ENCODE results near the gene EYA4. TPM values are rescaled to one million over a fixed set of nuclear protein-coding genes. Genes with fewer than 3 reads are reported as not detected.

EYA4 gene
- total and polyA plus RNA-seq, 2 donors (not counting 3 experiments of a cell fraction or from before 2014, with no cell fraction given), result not detected

DNA sequence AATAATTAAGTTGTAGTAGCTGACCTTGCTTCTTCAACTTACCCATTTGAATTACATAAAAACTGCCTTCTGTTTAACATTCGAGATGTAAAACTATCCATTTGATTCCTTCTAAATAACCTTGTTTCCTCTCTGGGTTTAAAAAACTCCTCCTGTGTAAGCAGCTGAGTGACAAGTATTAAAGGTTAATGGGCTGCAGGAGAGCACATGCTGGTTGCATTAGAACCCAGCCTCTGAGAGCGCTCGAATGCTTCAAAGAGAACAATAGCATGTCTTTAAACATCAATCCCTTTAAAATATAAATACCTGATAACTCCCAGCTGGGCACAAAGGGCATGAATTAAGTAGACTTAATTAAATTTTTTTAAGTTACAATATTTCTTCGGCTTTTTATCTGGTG lies 215.8 kb downstream of the EYA4 start:
- H3K27ac ChIP-seq (ENCODE audit: insufficient read depth, low read depth, low read length), result no peak overlapping the region
- H4K20me1 ChIP-seq (replicated peaks; ENCODE audit: control insufficient read depth, extremely low read depth, insufficient read depth, low read length), result no peaks in the 10 kb centered on the region
- H3K4me2 ChIP-seq (ENCODE audit: insufficient read depth, low read length), result no peak overlapping the region
- intact Hi-C loops (cut with micrococcal nuclease) (no loop called here), dilution Hi-C loops (cut with MboI; ENCODE audit: extremely low pct_ligation_motif_present, low sequenced_read_pairs) (no loop called here)
- no peak overlapping the region for H2AFZ ChIP-seq (ENCODE audit: low read depth, low read length)
- H3K9ac ChIP-seq (replicated peaks; ENCODE audit: extremely low read depth, insufficient read depth, low read length), result no peak overlapping the region
- TF ChIP-seq EZH2 (IDR thresholded peaks at IDR 0.05; ENCODE audit: borderline replicate concordance, low read depth, low read length, severe bottlenecking), result no peak
- TF ChIP-seq, protein P1, sequence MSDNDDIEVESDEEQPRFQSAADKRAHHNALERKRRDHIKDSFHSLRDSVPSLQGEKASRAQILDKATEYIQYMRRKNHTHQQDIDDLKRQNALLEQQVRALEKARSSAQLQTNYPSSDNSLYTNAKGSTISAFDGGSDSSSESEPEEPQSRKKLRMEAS (IDR thresholded peaks at IDR 0.05; ENCODE audit: insufficient read depth, insufficient read length), result no peak
- TF ChIP-seq, protein P2, sequence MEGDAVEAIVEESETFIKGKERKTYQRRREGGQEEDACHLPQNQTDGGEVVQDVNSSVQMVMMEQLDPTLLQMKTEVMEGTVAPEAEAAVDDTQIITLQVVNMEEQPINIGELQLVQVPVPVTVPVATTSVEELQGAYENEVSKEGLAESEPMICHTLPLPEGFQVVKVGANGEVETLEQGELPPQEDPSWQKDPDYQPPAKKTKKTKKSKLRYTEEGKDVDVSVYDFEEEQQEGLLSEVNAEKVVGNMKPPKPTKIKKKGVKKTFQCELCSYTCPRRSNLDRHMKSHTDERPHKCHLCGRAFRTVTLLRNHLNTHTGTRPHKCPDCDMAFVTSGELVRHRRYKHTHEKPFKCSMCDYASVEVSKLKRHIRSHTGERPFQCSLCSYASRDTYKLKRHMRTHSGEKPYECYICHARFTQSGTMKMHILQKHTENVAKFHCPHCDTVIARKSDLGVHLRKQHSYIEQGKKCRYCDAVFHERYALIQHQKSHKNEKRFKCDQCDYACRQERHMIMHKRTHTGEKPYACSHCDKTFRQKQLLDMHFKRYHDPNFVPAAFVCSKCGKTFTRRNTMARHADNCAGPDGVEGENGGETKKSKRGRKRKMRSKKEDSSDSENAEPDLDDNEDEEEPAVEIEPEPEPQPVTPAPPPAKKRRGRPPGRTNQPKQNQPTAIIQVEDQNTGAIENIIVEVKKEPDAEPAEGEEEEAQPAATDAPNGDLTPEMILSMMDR (IDR thresholded peaks at IDR 0.05; ENCODE audit: extremely low read depth in 1 of 2, insufficient read depth in 1 of 2, low read depth in 1 of 2, low read length in 2 of 2), result no peak
- no peak for TF ChIP-seq GATA2 (IDR thresholded peaks at IDR 0.05; ENCODE audit: insufficient read depth, insufficient read length, low read depth, low read length)
- no peak for TF ChIP-seq POLR2A (IDR thresholded peaks at IDR 0.05; ENCODE audit: low read depth, low read length)
- no peak for TF ChIP-seq JUN (IDR thresholded peaks at IDR 0.05; ENCODE audit: borderline replicate concordance, insufficient read depth, insufficient read length, low read depth)
- no peak for TF ChIP-seq FOS (IDR thresholded peaks at IDR 0.05; ENCODE audit: borderline replicate concordance, insufficient read depth, low read length)
- no peak for TF ChIP-seq MYC (IDR thresholded peaks at IDR 0.05; ENCODE audit: low read depth, low read length)
- no peak for TF ChIP-seq POLR2AphosphoS5 (IDR thresholded peaks at IDR 0.05; ENCODE audit: insufficient read depth, low read depth, low read length)
- H3K36me3 ChIP-seq (ENCODE audit: control insufficient read depth in 2 of 2, extremely low read depth in 1 of 2, insufficient read depth in 2 of 2, low read length in 2 of 2), result no peaks in the 10 kb centered on the region
- ChIA-PET CTCF (interaction anchor here (1.4 kb wide), 1 partner anchor 11 kb away, joined by 4 read pairs; no protein-coding TSS in a partner anchor), POLR2A (no interaction called here)
- H3K9me1 ChIP-seq (replicated peaks; ENCODE audit: control insufficient read depth, extremely low read depth, insufficient read depth, low read length), result no peaks in the 10 kb centered on the region
- no peaks in the 10 kb centered on the region for H3K27me3 ChIP-seq (ENCODE audit: control insufficient read depth in 2 of 2, insufficient read depth in 2 of 2, low read length in 2 of 2)
- H3K79me2 ChIP-seq (ENCODE audit: control insufficient read depth, insufficient read depth, low read length), result no peaks in the 10 kb centered on the region
- H3K9me3 ChIP-seq (replicated peaks; ENCODE audit: control insufficient read depth, insufficient read depth, low read length), result no peaks in the 10 kb centered on the region
- H3K4me1 ChIP-seq (ENCODE audit: control insufficient read depth, extremely low read depth, insufficient read depth, low read length), result no peaks in the 10 kb centered on the region
- BruUV-seq (replicated peaks), result no TSS peak
- FAIRE-seq, result no peak
- no peak for DNase-seq (ENCODE audit: low read depth, low spot score)
- H3K4me3 ChIP-seq (replicated peaks in 1 of 3; ENCODE audit: insufficient read depth in 1 of 3, low read depth in 1 of 3, low read length in 3 of 3), result no peak overlapping the region
